Activated CD4-positive, alpha-beta T cell treated with anti-CD3 and anti-CD28 coated beads for 36 hours (primary cell): ENCODE results near the gene NUP210. TPM values are rescaled to one million over a fixed set of nuclear protein-coding genes. Genes with fewer than 3 reads are reported as not detected.

ENCODE experiments used
- ATAC-seq: fragments of 200-7000 bp; cut with Tn5 transposase; one replicate; pipeline ENCODE4 v1.10.0; 2021; ENCODE audit warnings: mild to moderate bottlenecking, moderate library complexity
- CTCF ChIA-PET: fragments of 350-600 bp; sonication (Branson Sonifier 250); formaldehyde crosslinking; loops from one replicate; lab custom pipeline; 2021; ENCODE audit warnings: antibody characterized with exemption; lab: Charles Lee
- POLR2A ChIA-PET: fragments of 350-600 bp; sonication (Branson Sonifier 250); formaldehyde crosslinking; loops from one replicate; lab custom pipeline; 2021; ENCODE audit warnings: antibody characterized with exemption, inconsistent platforms; lab: Charles Lee
- DNase-seq: peaks from one replicate; pipeline ENCODE4 v3.0.0-alpha.2; 2020
- H3K27ac Mint-ChIP-seq: one replicate; pipeline ENCODE4 v1.8.0; 2021; ENCODE audit warnings: mixed read lengths
- H3K27me3 Mint-ChIP-seq: one replicate; pipeline ENCODE4 v1.8.0; 2021; ENCODE audit warnings: mixed read lengths
- H3K36me3 Mint-ChIP-seq: one replicate; pipeline ENCODE4 v1.8.0; 2021; ENCODE audit warnings: low read depth, mixed read lengths
- H3K4me1 Mint-ChIP-seq: one replicate; pipeline ENCODE4 v1.8.0; 2021; ENCODE audit warnings: mixed read lengths
- H3K4me3 Mint-ChIP-seq: one replicate; pipeline ENCODE4 v1.8.0; 2021; ENCODE audit warnings: mild to moderate bottlenecking, moderate library complexity, mixed read lengths
- H3K9me3 Mint-ChIP-seq: one replicate; pipeline ENCODE4 v1.8.0; 2021; ENCODE audit warnings: low read depth, mixed read lengths
- intact Hi-C, 2 experiments: fragments of 100-400 bp; cut with DNase I in 1 of 2; cut with micrococcal nuclease in 1 of 2; formaldehyde crosslinking; loops; one replicate each; pipeline versions ENCODE4 v1.14.2 to v1.15.1; 2022 to 2024; cut with DNase I, micrococcal nuclease
- total RNA-seq, 2 experiments: library from RNA; stranded (reverse); gene quantifications; one replicate each; pipeline ENCODE4 v1.2.3, GENCODE V29; 2021

NUP210 gene
- total RNA-seq, 2 experiments from 2014 or later: 117 to 123 TPM

DNA sequence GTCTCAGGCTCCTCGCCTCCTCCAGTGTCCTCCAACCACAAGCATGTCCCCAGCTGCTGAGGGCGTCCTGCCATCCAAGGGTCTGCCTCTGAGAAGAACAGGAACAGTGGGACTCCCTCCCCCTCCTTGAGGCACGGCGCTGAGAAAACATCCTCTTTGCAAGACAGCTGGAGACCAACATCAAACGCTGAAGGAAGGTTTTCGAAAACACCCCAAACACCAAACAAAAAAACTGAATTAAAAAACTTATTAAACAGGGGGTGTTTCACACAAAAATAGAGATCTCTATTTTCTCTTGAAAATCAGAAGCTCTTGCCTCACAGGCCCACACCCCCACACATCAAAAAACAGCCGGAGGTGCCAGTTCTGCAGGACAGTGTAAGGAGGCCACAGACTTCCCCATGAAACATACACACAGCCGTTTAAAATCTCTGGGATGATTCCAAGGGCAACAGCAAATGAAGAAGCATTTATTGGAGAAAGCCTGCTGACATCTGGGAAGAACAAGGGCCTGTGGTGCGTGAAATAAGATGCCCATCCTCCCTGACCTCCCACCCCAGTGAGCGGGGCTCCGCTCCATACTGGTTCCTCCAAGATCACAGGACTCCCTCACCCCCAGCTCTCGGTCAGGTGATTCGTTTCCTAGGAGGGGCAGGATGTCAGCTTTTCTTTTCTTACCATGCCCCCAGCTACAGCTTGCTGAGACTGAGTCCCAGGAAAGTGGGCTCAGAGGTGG lies 71.3 kb downstream of the NUP210 start:
- ATAC-seq: no peak
- Mint-ChIP-seq H3K4me3 (no peak overlapping the region), H3K9me3 (no peaks in the 10 kb centered on the region), H3K27ac (peak overlapping the region; percentile 82), H3K4me1 (peaks cover 65% of the 10 kb centered on the region), H3K27me3 (no peaks in the 10 kb centered on the region), H3K36me3 (peaks cover 72% of the 10 kb centered on the region)
- ChIA-PET CTCF (interaction anchor here (0.7 to 6.0 kb wide), 6 partner anchors 42 to 465 kb away, joined by 3 to 61 read pairs (median 5); no protein-coding TSS in a partner anchor), POLR2A (interaction anchor here (0.6 kb wide), 2 partner anchors 13 to 50 kb away, joined by 3 to 4 read pairs; no protein-coding TSS in a partner anchor)
- intact Hi-C loops: loop anchor here in 1 of 2 experiments (5.0 kb wide), 1 partner anchor 73 kb away; the partner anchor contains the start of gene NUP210
- no peak for DNase-seq

DNA sequence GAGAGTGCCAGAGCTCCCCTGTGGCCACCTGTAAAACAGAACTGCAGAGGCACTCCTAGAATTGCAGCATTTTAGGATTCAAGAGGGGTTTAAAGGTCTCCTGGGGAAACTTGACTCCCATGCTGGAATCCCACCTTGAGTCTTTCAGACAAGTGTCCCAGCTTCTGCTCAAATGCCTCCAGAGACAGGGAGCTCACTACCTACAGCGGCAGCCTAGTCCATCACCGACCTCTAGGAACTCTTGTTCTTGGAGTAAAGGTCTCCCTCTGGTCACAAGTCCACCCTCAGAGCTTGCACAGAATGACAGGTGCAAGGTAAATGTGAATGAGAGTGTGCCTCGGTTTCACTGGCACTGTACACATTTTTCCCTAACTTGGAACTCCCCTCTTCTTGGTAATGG lies 72.0 kb downstream of the NUP210 start:
- no peak for ATAC-seq
- Mint-ChIP-seq H3K4me3 (no peak overlapping the region), H3K27ac (peak overlapping the region; percentile 26), H3K4me1 (peaks cover 63% of the 10 kb centered on the region), H3K27me3 (no peaks in the 10 kb centered on the region), H3K36me3 (peaks cover 68% of the 10 kb centered on the region), H3K9me3 (no peaks in the 10 kb centered on the region)
- DNase-seq: no peak
- ChIA-PET CTCF (interaction anchor here (0.9 to 6.0 kb wide), 4 partner anchors 69 to 300 kb away, joined by 4 to 61 read pairs (median 6); no protein-coding TSS in a partner anchor), POLR2A (interaction anchor here (1.1 kb wide), 1 partner anchor 105 kb away, joined by 3 read pairs; no protein-coding TSS in a partner anchor)
- intact Hi-C loops: loop anchor here in 1 of 2 experiments (5.0 kb wide), 1 partner anchor 74 kb away; the partner anchor contains the start of gene NUP210

DNA sequence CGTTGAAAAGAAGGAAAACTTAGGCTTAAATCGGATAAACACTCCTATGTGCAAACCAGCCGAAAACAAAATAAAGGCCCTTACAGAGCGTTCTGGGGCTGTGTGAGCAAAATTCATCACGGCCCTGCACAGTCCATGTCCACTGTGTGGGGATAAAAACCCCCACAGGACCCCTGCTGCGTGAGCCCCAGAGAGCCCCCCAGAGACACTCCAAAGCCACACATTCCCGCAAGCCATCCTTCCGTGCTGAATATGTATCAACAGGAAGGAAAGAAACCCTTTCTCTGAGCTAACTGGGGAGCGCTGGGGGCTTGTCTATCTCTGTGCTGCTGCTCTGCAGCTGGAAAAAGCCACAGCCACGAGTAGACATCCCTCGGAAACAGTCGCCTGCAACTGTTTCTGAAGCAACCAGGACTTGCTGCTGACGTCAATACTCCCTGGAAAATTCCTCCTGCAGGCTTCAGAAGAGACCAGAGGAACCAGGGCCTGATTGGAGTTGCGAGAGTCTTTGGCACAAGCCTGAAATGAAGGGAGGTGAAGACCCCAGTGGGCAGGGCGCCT lies 72.7 kb downstream of the NUP210 start:
- no peak for DNase-seq
- H3K36me3 Mint-ChIP-seq: peaks cover 67% of the 10 kb centered on the region
- no peak overlapping the region for H3K4me3 Mint-ChIP-seq
- ChIA-PET POLR2A (interaction anchor here (1.1 kb wide), 1 partner anchor 105 kb away, joined by 3 read pairs; no protein-coding TSS in a partner anchor), CTCF (interaction anchor here (0.5 to 6.0 kb wide), 5 partner anchors 21 to 300 kb away, joined by 3 to 61 read pairs (median 6); no protein-coding TSS in a partner anchor)
- peak overlapping the region; percentile 90 for H3K27ac Mint-ChIP-seq
- no peak for ATAC-seq
- intact Hi-C loops: loop anchor here in 1 of 2 experiments (5.0 kb wide), 1 partner anchor 75 kb away; the partner anchor contains the start of gene NUP210
- no peaks in the 10 kb centered on the region for H3K27me3 Mint-ChIP-seq
- no peaks in the 10 kb centered on the region for H3K9me3 Mint-ChIP-seq
- H3K4me1 Mint-ChIP-seq: peaks cover 57% of the 10 kb centered on the region

DNA sequence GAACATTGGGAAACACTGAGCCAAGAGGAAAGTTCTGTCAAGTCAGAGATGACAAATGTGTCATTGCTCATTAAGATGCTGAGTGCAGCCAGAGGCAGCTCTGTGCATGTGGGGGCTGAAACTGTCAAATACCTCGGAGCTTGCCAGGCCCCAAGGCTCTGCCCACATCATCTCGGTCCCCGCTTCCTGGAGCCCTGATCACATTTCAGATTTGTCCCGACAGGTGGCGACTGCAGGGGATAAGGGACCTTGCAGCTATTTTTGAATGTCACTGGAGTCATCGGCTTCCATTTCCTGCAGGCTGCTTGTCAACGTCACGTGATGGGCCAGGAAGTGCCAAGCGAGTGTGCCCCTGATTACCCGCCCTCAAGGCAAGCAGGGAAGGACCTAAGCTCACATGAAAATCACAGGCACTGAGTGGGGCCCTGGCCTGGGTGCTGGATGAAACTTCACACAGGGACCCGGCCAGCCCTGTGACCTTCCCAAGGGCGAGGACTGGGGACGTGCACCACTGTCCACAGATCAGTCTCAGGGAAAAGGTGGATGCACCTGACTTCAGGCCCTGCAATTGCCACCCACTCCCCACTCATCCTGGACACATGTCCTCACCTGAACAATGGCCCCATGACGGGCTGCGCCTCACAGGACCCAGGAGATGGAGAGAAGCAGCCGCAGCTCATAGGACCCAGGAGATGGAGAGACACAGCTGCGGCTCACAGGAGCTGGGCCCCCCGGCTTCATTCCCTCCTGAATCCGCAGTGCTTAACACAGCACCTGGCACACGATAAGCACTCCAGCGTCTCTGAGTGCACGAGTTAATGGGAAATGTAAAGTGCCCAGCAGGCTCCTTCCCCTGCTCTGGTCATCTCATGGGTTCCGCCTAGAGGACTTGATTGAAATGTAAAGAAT lies 73.4 kb downstream of the NUP210 start:
- Mint-ChIP-seq H3K4me1 (peaks cover 55% of the 10 kb centered on the region), H3K9me3 (no peaks in the 10 kb centered on the region), H3K36me3 (peaks cover 67% of the 10 kb centered on the region), H3K27ac (peak overlapping the region; percentile 90), H3K27me3 (no peaks in the 10 kb centered on the region), H3K4me3 (no peak overlapping the region)
- intact Hi-C loops: loop anchor here (1.0 to 5.0 kb wide), 3 partner anchors 75 to 106 kb away; partner anchors contain the start of gene NUP210 (in 1 of the 2)
- DNase-seq (peak; percentile 89), ATAC-seq (peak; percentile 90)
- ChIA-PET CTCF (interaction anchor here (0.5 to 6.0 kb wide), 15 partner anchors 8 to 652 kb away, joined by 3 to 61 read pairs (median 4); no protein-coding TSS in a partner anchor), POLR2A (interaction anchor here (0.6 to 1.1 kb wide), 2 partner anchors 106 kb away, joined by 3 read pairs; no protein-coding TSS in a partner anchor)

DNA sequence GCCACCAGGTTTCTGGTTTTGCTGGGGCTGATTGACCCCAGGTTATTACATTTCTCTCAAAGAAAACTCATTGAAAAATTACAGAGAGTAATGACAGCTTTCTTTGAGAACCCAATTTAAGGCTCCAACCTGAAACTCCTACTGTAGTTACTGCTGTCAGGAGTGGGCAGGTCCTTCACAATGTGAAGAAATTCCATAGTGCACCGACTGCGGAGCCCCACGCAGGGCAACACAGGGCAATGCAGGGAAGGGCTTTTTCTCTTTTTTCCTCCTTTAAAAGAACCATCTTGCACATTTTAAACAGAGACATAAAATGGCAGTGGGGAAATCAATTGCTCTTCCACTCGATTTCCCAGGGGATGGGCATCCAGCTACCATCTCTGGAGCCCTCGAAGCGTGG lies 74.3 kb downstream of the NUP210 start:
- Mint-ChIP-seq H3K9me3 (no peaks in the 10 kb centered on the region), H3K4me3 (no peak overlapping the region), H3K27me3 (no peaks in the 10 kb centered on the region), H3K4me1 (peaks cover 47% of the 10 kb centered on the region), H3K27ac (peak overlapping the region; percentile 79), H3K36me3 (peaks cover 66% of the 10 kb centered on the region)
- intact Hi-C loops: loop anchor here (1.0 to 5.0 kb wide), 3 partner anchors 76 to 107 kb away; partner anchors contain the start of gene NUP210 (in 1 of the 2)
- ATAC-seq: no peak
- ChIA-PET POLR2A (no interaction called here), CTCF (interaction anchor here (0.5 to 6.0 kb wide), 11 partner anchors 9 to 1013 kb away, joined by 3 to 61 read pairs (median 5); no protein-coding TSS in a partner anchor)
- DNase-seq: no peak

DNA sequence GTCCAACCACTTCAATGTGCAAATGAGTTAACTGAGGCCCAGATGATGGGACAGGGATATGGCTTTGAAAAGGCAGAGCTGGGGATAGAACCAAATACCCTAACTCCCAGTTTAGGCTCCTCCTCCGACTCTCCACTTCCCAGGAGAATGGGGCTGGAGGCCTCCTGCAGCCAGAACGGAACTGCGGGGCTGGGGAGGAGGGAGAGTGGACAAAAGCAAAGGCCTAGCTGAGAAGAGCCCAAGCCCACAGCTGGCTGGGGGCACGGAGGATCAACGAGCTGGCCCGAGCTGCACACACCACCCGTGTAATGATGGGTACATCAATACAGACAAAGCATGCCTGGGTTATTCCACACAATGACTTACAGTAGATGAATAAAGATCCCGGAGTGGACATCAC lies 74.8 kb downstream of the NUP210 start:
- DNase-seq: no peak
- ChIA-PET POLR2A (no interaction called here), CTCF (interaction anchor here (1.3 to 6.0 kb wide), 5 partner anchors 10 to 116 kb away, joined by 3 to 61 read pairs (median 8); no protein-coding TSS in a partner anchor)
- Mint-ChIP-seq H3K36me3 (peaks cover 64% of the 10 kb centered on the region), H3K27me3 (no peaks in the 10 kb centered on the region), H3K4me1 (peaks cover 44% of the 10 kb centered on the region), H3K27ac (no peak overlapping the region), H3K9me3 (no peaks in the 10 kb centered on the region), H3K4me3 (no peak overlapping the region)
- no peak for ATAC-seq
- intact Hi-C loops: loop anchor here in 1 of 2 experiments (5.0 kb wide), 1 partner anchor 77 kb away; the partner anchor contains the start of gene NUP210

DNA sequence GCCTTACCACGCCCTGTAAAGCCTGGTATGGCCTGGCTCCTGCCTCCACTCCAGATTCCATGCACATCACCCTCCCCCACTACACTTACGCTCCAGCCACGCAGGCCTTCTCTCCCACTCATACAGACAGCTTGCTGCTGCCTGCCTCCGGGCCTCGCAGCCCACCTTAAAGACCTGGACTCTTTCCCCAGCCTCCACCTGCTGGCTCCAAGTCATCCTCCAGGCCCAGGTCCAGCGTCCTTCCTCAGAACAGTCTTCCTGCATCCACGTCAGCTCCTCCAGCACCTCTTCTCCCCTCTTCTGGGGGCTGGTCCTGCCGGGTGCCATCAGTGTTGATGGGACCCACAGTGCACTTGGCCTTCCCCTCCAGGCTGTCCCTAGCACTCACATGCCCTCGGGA lies 75.5 kb downstream of the NUP210 start:
- no peaks in the 10 kb centered on the region for H3K27me3 Mint-ChIP-seq
- no peak overlapping the region for H3K4me3 Mint-ChIP-seq
- H3K4me1 Mint-ChIP-seq: peaks cover 38% of the 10 kb centered on the region
- CTCF ChIA-PET: interaction anchor here (0.7 to 6.0 kb wide), 5 partner anchors 13 to 108 kb away, joined by 3 to 61 read pairs (median 3); no protein-coding TSS in a partner anchor
- no peaks in the 10 kb centered on the region for H3K9me3 Mint-ChIP-seq
- no peak for DNase-seq
- H3K27ac Mint-ChIP-seq: no peak overlapping the region
- intact Hi-C loops: loop anchor here in 1 of 2 experiments (5.0 kb wide), 1 partner anchor 78 kb away; the partner anchor contains the start of gene NUP210
- peaks cover 61% of the 10 kb centered on the region for H3K36me3 Mint-ChIP-seq
- POLR2A ChIA-PET: no interaction called here
- ATAC-seq: no peak

DNA sequence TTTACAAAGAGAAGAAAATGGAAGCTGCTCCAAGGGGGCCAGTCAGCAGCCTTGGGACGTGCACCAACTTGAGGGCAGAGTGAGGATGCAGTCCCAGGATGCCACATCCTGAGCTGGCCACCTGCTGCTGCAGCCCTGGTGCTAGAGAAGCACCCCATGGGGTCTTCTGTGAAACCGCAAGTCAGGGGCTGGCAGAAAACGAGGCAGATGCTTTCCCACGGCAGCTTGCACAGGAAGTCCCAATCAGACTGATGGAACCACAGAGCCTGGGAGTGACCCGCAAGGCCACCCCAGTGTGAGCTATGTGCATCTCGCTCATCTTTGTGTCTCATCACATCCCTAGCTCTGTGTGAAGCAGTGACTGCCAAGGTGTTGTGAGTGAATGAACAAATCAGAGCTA lies 76.5 kb downstream of the NUP210 start:
- intact Hi-C loops: no loop called here
- H3K9me3 Mint-ChIP-seq: no peaks in the 10 kb centered on the region
- no peak overlapping the region for H3K27ac Mint-ChIP-seq
- H3K36me3 Mint-ChIP-seq: peaks cover 65% of the 10 kb centered on the region
- peaks cover 28% of the 10 kb centered on the region for H3K4me1 Mint-ChIP-seq
- no peak for DNase-seq
- CTCF ChIA-PET: interaction anchor here (0.6 to 6.0 kb wide), 3 partner anchors 12 to 178 kb away, joined by 3 to 61 read pairs (median 7); no protein-coding TSS in a partner anchor
- ATAC-seq: no peak
- POLR2A ChIA-PET: no interaction called here
- no peak overlapping the region for H3K4me3 Mint-ChIP-seq
- no peaks in the 10 kb centered on the region for H3K27me3 Mint-ChIP-seq

DNA sequence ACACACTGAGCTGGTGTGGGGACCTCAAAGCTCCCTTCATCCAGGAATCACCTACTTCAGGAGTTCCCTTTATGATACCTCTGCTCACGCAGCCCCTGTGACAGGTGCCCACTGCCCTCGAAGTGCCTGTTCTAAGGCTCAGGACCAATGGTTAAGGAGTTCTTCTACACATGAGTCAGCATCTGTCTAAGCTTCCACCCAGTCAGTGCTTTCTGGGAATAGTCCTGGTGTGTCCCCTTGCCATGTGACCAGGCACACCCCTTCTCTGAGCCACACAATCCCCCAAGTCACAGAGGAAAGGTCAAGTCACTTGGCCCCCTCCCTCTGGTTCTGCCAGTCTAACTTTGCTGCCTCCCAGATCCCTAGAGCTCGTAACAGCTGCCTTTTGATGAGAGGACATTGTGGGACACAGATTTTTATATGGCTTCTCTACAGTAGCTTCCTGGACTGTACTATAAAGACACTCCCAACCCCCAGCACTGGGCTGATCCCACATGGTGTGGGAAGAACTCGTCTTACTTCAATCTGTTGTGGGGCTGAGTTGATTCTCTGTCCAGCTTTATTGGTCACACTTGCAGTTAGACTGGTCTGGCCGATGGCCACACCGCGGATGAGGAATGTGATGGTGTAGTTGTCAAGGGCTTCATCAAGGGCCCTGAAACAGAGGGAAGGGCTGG lies 78.8 kb downstream of the NUP210 start:
- Mint-ChIP-seq H3K36me3 (peaks cover 56% of the 10 kb centered on the region), H3K4me3 (no peak overlapping the region), H3K4me1 (peaks cover 5% of the 10 kb centered on the region), H3K27me3 (no peaks in the 10 kb centered on the region), H3K9me3 (no peaks in the 10 kb centered on the region), H3K27ac (no peak overlapping the region)
- ChIA-PET POLR2A (interaction anchor here (1.1 kb wide), 1 partner anchor 110 kb away, joined by 3 read pairs; no protein-coding TSS in a partner anchor), CTCF (interaction anchor here (0.6 to 1.7 kb wide), 6 partner anchors 10 to 249 kb away, joined by 3 to 5 read pairs (median 4); no protein-coding TSS in a partner anchor)
- no peak for ATAC-seq
- DNase-seq: no peak
- intact Hi-C loops: no loop called here

DNA sequence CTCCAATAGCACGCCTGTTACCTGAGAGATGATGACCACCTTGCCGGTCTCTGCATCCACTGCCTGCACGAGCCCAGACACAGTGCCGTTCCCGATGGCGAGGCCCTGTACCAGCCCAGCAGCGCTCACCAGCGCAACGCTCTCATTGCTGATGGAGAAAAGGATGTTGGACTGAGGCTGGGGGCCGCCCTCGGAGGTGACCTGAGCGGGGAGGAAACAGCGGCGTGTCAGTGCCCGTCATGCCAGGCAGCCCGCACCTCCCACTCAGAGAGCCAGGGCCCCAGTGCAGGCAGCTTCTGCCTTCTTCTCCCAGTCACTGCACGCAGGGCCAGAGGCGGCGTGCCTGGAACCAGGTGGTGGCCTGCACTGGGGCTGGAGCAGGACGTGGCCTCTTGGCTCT lies 80.3 kb downstream of the NUP210 start:
- ATAC-seq (no peak), DNase-seq (no peak)
- no peaks in the 10 kb centered on the region for H3K4me1 Mint-ChIP-seq
- H3K36me3 Mint-ChIP-seq: peaks cover 56% of the 10 kb centered on the region
- POLR2A ChIA-PET: no interaction called here
- H3K4me3 Mint-ChIP-seq: no peak overlapping the region
- H3K9me3 Mint-ChIP-seq: no peaks in the 10 kb centered on the region
- CTCF ChIA-PET: no interaction called here
- intact Hi-C loops: no loop called here
- H3K27me3 Mint-ChIP-seq: no peaks in the 10 kb centered on the region
- no peak overlapping the region for H3K27ac Mint-ChIP-seq
